HG03460 (cell line): ENCODE data around the gene TMPRSS2.

Source experiments
- ATAC-seq: cut with Tn5 transposase; IDR thresholded peaks from one replicate; pipeline ENCODE4 v1.9.1; 2021; ENCODE audit not compliant: unreplicated experiment

The TMPRSS2 gene

GRCh38 chr21:41507521-41508414, at the start of gene TMPRSS2:
Gene TMPRSS2, minus strand, starts transcription at chr21:41508158. Its CDS starts 10,025 bp downstream, at chr21:41498133.
- ATAC-seq = no peak

GRCh38 chr21:41555057-41555456, 47.1 kb upstream of the TMPRSS2 start:
- no peak for ATAC-seq

DNA sequence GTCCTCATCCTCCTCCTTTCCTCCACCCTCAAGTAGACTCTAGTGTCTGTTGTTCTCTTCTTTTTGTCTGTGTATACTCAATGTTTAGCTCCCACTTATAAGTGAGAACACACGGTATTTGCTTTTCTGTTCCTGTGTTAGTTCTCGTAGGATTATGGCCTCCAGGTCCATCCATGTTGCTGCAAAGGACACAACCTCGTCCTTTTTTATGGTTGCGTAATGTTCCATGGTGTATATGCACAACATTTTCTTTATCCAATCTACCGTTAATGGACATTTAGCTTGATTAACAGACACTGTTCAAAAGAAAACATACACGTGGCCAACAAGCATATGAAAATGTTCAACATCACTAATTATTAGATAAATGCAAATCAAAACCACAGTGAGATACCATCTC, 44.3 kb upstream of the TMPRSS2 start:
- no peak for ATAC-seq

GRCh38 chr21:41548781-41549180, 40.8 kb upstream of the TMPRSS2 start:
- ATAC-seq = no peak

DNA sequence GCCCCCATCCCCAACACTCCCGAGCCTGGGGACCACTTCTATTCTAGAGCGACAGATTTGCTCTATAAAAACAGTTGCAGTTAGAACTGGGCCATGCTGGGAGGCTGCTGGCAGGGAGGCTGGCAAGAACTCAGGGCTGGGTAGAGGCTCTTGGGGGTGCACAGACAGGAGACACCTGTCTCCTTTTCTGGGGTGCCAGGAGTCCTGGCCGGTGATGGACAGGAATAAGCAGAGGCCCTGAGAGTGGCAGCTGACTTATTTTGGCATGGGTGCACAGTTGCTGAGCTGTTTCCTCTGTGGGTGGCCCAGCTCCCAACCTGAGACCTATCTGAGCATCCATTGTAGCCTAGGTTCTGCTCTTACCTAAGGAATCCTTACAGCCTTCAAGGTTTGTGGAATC, 39.2 kb upstream of the TMPRSS2 start:
- no peak for ATAC-seq

DNA sequence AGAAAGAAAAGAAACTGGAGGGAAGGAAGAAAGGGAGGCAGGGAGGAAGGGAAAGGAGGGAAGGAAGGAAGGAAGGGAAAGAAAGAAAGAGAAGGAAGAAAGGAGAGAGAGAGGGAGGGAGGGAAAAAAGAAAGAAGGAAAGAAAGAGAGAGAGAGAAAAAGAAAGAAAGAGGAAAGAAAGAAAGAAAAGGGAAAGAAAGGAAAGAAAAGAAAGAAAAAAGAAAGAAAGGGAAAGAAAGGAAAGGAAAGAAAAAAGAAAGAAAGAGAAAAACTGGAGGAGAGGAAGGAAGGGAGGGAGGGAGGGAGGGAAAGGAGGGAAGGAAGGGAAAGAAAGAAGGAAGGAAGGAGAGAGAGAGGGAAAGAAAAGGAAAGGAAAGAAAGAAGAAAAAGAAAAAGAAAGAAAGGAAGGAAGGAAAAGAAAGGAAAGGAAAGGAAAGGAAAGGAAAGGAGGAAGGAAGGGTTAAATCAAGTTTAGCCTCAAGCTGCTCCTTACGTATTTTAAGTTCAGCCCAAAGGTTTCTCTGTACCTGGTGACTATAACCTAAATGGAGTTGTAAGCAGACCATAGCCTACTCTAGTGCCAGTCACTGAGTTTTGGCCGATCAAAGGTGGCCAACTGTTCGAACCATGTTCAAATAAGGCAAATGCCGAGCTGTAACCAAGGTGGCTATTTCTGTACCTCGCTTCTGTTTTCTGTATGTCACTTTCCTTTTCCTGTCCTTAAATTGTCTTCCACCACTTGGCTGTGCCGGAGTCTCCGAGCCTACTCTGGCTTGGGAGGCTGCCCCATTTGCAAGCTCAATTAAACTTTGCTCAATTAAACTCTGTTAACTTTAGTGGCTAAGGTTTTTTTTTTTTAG, 37.8 kb upstream of the TMPRSS2 start:
- ATAC-seq = no peak

GRCh38 chr21:41542727-41543126, 34.8 kb upstream of the TMPRSS2 start:
- no peak for ATAC-seq

DNA sequence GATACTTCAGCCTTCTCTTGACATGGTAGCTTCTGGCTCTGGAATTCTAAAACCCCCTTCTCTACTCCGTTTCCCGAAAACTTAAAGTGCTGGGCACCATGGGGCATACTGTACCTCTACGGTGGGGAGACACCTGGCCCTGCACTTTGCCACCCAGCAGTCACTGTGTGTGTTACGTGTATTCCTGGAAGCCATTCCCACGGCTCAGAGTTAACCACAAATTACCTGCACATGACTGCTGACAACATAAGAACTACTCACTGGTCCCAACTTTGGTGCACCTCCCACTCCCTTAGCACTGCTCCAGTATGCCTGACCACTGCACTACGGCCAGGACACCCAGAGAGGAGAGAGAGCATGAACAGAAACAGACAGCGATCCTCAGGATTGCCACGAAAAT, 29.4 kb upstream of the TMPRSS2 start:
- ATAC-seq = no peak

- no peak for ATAC-seq
Measured at GRCh38 chr21:41536827-41537103, 28.8 kb upstream of the TMPRSS2 start.

DNA sequence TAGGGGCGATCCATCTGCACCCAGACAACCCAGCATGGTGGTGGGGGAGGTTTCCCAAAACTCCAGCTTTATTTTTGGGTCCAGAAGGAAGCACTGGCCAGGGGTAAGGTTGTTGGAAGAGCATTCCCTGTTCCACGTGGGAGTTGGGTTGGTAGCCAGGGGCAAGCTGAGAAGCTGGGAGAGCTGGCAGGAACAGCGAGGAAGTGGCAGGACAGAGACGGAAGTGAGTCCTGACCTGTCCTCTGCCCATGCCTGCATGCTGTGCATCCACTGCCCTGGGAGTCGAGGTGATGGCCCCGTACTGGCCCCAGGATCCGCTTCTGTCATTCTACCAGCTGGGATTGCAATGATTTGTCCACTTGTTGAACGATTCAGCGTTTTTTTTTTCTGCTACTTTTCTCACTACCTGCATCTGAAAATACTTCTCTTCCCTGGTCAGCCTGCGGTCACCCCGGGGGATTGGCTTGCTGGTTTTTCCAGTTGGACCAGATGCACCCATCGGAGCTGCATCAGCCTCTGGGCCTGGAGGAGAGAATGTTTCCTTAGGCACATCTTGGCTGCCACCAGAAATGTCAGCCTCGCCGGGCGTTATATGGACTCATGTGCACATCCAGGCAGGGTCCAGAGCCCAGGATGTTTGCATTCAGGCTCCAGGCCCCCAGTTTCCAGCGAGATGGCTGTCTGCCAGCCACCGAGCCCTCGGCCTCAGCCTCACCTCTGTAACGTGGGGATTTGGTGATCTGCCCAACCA, 28.3 kb upstream of the TMPRSS2 start:
- ATAC-seq = no peak

DNA sequence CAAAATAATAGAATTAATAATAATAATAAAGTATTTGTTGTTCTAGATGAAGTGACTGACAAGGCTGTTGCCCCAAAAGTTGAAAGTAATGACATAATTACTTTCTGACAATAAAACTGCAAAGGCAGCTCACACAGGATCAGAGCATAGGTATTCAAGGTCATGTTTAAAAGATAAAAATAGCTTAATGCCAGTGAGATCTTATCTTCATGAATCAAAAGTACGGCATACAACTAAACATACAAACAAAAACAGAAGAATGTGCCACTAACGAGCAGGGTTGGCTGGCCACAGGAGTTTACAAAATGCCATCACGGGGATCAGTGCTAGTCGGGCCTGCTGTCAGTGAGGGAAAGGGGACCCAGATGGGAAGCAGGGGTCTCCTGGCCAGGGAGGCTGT, 22.4 kb upstream of the TMPRSS2 start:
- no peak for ATAC-seq

DNA sequence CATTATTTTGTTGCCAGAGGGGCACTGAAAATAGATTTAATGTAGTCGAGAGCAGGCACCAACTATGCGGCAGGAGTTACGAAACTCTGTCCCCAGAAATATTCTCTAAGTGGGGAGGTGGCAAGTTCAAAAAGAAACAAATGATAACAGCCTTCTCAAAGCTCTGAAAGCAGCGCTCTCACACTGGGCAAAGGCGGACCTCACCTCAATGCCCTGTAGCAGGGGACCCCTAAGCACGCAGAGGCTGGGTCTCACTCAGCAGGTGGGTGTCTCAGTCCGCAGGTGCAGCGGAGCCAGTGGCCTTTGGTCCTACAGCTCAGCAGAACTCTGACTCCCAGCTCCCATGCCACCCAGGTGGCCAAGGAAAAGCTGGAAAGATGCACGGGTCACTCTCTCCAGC, 21.8 kb upstream of the TMPRSS2 start:
- no peak for ATAC-seq

GRCh38 chr21:41526478-41527087, 18.6 kb upstream of the TMPRSS2 start:
- no peak for ATAC-seq

DNA sequence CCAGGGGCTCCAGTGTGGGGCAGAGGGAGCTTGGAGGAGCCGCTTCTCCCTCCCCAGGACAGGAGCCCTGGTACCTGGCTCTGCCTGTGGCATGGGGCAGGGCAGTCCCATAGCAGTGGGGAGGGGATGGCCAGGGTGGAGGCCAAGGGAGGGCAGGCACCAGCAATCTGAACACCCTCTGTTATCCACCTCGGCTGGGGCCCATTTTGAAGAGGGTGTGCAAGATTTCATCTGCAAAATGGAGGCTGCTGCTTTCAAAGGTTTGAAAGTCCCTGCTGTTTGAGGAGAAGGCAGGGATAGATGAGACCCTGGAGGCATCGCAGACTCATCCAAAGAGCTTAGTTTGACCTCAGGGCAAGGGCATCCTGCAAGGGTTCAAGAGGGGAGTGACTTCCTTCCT, 15.2 kb upstream of the TMPRSS2 start:
- ATAC-seq = no peak

DNA sequence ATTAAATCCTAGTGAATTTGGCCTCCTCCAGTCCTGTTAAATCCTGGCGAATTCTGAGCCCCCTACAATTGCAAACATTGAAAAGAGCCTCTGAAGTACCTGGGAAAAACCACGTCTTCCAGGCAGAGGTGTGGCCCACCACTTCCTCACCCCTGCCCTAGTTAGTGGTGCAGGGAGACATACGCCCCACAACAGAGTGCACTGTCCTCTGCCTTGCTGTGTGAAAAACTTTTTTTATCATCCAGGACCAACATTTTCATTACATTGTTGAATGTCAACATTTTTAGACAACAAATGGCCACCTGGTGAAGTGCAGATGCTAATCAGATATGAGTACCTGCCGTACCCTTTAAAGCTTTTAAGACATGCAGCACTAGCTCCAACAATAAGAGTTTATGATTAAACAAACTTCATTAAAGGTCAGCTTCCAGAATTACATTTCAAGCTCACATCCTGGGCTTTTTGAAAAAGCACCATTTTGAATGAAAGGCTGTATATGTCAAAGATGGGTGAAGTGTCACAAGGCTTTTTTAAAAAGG, 13.6 kb upstream of the TMPRSS2 start:
- no peak for ATAC-seq

DNA sequence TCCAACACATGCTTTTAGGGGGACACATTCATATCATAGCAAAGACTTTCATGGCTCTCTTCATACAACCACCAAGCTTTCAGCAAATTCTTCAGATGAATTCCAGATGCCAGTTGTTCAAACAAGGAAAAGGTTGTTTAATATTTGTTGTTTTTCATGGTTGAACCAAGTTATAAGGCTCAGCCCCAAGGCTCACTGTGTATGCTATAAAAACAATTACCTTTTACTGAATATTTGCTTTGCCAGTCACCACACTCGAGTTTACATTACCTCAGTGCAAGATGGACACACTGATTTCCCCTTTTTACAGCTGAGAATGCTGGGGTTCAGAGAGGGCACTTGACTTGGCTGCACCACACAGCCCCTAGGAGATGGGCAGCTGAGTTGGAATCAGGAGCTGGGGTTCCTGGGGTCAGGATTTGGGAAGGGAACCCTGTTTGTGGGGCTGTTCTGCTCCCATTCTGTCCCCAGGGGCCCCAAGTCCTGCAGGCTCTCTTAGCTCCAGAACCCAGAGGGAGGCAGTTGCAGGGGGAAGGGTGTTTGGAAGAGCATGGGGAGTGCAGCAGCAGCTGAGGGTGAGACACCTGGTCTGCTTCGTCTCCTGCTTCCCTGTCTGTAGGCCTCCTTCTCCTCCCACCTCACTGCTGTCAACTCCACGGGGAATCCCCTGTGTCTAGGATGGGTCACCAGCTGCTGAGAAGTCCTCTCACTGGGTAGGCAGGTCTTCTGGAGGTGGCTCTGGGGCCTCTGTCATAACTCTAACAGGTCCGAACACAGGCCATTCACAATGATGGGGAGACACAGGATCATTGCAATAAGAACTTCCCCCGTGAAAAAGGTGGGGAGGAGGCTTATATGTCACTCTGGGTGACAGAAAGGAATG, 12.8 kb upstream of the TMPRSS2 start:
- no peak for ATAC-seq

DNA sequence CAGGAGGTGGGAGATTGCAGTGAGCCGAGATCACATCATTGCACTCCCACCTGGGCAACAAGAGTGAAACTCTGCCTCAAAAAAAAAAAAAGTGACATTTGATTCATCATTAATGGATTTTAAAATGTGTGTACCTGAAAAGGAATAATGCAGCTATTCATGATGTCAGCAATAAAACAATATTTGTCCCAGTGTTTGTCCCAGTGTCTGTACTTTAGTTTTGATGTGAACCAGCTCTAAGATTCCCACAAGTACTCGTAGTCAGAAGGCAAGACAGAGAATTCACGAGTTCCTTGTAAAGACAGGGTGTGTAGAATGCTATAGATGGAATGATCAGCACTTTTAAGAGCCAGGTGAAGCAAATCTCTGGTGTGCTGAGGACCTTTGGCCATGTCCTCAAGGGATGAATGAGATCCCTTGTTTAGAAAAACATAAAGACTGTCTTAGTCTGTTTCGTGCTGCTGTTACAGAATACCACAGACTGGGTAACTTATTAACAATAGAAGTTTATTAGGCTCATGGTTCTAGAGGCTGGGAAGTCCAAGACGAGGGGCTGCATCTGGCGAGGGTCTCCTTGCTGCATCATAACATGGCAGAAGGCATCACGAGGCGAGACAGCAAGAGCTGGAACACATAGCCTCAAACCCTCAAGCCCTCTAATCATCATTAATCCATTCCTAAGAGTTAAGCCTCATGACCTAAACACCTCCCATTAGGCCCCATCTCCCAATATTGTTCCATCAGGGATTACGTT, 12.0 kb upstream of the TMPRSS2 start:
- ATAC-seq = no peak

GRCh38 chr21:41518757-41519156, 10.8 kb upstream of the TMPRSS2 start:
- ATAC-seq = no peak

DNA sequence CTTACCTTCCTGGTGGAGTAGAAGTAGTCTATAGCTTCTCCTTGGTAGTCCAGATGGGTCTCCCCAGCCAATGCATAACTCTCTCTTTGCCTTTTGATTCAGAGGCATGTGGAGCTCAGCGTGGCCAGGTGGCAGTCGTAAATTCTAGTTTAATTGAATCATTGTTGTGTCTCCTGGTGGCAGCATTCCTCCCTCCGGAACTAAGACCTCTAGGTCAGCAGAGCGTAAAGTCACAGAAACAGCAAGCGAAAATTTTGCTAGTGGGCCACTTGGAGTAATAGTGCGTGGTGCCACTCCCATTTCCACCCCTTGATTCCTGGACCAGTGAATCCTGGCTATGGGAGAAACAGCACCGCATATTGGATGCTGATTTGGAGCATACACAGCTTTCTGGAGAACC, 3.9 kb upstream of the TMPRSS2 start:
- ATAC-seq = no peak
